ENCODE results near the gene DLGAP1.

GRCh38 chr18:3604498-3605408, 850.4 kb downstream of the DLGAP1 start:
- TF ChIP-seq CTCF (IDR thresholded peaks at IDR 0.05) (no peak), POLR2A (IDR thresholded peaks at IDR 0.05) (no peak)

All from testis (tissue), 2 donors.